ENCODE results near the gene CACNA1C.

DNA sequence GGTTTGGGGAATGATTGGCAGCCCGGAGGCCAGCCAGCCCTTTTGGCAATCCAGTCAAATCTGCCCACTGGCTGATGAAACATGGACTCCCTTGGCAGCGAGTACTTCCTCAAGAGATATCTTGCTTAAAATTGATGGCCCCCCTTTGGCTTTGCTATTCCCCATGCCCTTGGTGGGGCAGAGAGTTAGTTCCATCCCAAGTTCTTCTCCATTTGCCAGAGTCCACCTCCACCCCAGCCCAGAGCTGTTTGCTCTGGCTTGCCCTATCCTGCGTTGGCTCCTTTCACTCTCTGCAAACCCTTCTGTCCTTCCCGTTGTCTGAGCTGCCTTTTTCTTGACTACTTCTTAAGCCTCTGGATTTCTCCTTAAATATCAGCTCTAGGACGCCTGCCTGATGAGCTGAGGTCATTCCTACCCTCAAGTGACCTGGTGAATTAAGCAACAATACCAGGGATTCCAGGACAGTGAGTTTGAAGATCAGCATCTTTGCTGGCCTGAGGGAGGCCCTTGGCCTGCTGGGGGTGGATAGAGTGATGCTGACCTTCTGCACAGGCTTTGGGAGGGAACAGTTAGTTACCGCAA lies 212.0 kb downstream of the CACNA1C start:
- TF ChIP-seq POLR2A (IDR thresholded peaks at IDR 0.05) (no peak), POLR2AphosphoS5 (IDR thresholded peaks at IDR 0.05) (peak; percentile 24 to 32)
- TF ChIP-seq, protein P1, sequence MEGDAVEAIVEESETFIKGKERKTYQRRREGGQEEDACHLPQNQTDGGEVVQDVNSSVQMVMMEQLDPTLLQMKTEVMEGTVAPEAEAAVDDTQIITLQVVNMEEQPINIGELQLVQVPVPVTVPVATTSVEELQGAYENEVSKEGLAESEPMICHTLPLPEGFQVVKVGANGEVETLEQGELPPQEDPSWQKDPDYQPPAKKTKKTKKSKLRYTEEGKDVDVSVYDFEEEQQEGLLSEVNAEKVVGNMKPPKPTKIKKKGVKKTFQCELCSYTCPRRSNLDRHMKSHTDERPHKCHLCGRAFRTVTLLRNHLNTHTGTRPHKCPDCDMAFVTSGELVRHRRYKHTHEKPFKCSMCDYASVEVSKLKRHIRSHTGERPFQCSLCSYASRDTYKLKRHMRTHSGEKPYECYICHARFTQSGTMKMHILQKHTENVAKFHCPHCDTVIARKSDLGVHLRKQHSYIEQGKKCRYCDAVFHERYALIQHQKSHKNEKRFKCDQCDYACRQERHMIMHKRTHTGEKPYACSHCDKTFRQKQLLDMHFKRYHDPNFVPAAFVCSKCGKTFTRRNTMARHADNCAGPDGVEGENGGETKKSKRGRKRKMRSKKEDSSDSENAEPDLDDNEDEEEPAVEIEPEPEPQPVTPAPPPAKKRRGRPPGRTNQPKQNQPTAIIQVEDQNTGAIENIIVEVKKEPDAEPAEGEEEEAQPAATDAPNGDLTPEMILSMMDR (IDR thresholded peaks at IDR 0.05): no peak

Measured in upper lobe of left lung (tissue), 4 donors.